Testis (tissue), 2 donors: ENCODE results near the gene CBR3.

Experiments used
- POLR2A ChIP-seq: fragments of 450-650 bp; IDR thresholded peaks from one replicate; pipeline ENCODE4 v1.6.1; 2017; ENCODE audit warnings: antibody characterized with exemption, mild to moderate bottlenecking, moderate library complexity
- TF ChIP-seq, protein P1 (sequence below), 3 experiments: fragments of 450-650 bp in 2 of 3; fragments of 200-600 bp in 1 of 3; sonication (generic) in 1 of 3; IDR thresholded peaks; one replicate each; pipeline ENCODE4 v1.5.1; 2016 to 2019; ENCODE audit warnings: antibody characterized with exemption in 3 of 3, mild to moderate bottlenecking in 2 of 3, moderate library complexity in 1 of 3

DNA sequence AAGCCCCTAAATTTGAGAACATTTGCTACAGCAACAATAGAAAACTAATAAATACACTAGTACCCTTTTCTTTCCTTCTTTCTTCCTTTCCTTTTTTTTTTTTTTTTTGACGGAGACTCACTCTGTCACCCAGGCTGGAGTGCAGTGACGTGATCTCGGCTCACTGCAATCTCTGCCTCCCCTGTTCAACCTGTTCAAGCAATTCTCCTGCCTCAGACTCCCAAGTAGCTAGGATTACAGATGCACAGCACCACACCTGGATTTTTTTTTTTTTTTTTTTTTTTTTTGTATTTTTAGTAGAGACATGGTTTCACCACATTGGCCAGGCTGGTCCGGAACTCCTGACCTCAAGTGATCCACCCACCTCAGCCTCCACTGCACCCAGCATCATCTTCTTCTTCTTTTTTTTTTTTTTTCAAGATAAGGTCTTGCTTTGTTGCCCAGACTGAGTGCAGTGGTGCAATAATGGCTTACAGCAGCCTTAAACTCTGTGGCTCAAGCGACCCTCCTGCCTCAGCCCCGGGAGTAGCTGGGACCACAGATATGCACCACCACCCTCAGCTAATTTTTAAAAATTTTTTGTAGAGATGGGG lies 19.6 kb upstream of the CBR3 start:
- no peak for TF ChIP-seq POLR2A
- TF ChIP-seq, protein P1, sequence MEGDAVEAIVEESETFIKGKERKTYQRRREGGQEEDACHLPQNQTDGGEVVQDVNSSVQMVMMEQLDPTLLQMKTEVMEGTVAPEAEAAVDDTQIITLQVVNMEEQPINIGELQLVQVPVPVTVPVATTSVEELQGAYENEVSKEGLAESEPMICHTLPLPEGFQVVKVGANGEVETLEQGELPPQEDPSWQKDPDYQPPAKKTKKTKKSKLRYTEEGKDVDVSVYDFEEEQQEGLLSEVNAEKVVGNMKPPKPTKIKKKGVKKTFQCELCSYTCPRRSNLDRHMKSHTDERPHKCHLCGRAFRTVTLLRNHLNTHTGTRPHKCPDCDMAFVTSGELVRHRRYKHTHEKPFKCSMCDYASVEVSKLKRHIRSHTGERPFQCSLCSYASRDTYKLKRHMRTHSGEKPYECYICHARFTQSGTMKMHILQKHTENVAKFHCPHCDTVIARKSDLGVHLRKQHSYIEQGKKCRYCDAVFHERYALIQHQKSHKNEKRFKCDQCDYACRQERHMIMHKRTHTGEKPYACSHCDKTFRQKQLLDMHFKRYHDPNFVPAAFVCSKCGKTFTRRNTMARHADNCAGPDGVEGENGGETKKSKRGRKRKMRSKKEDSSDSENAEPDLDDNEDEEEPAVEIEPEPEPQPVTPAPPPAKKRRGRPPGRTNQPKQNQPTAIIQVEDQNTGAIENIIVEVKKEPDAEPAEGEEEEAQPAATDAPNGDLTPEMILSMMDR (IDR thresholded peaks at IDR 0.05) = no peak
